H1 (cell line): ENCODE results near the gene FUT6. TPM values are rescaled to one million over a fixed set of nuclear protein-coding genes. Genes with fewer than 3 reads are reported as not detected.

Experiments
- CTCF ChIA-PET: fragments of 300-600 bp; sonication (Branson Sonifier 250); formaldehyde crosslinking; loops from one replicate; lab custom pipeline; 2021; ENCODE audit not compliant: partially characterized antibody; lab: Charles Lee
- POLR2A ChIA-PET: fragments of 300-600 bp; sonication (Branson Sonifier 250); formaldehyde crosslinking; loops from one replicate; lab custom pipeline; 2021; ENCODE audit warnings: inconsistent platforms; ENCODE audit not compliant: partially characterized antibody; lab: Charles Lee
- DNase-seq, 2 experiments: peaks; one replicate each; pipeline versions ENCODE4 v3.0.0 to v3.0.0-alpha.2; 2010 to 2022; ENCODE audit warnings: low spot score in 2 of 2, low read depth in 1 of 2, mixed read lengths in 1 of 2
- FAIRE-seq: peaks from 2 replicates; lab custom pipeline; 2011; peaks lifted over from hg19 to GRCh38; lab: Jason Lieb, UNC
- H2AFZ ChIP-seq: 2 replicates; pipeline ENCODE4 v1.8.1; 2012; ENCODE audit warnings: low read length, inconsistent platforms
- H2AK5ac ChIP-seq: 2 replicates; pipeline ENCODE4 v1.6.1; 2013; ENCODE audit warnings: low read depth, low read length
- H2BK120ac ChIP-seq: replicated peaks from 2 replicates; pipeline ENCODE3; 2013; ENCODE audit warnings: low read depth, low read length, inconsistent platforms
- H2BK12ac ChIP-seq: 2 replicates; pipeline ENCODE4 v1.6.1; 2013; ENCODE audit warnings: low read depth, low read length
- H2BK15ac ChIP-seq: 2 replicates; pipeline ENCODE4 v1.6.1; 2013; ENCODE audit warnings: low read length
- H2BK20ac ChIP-seq: 2 replicates; pipeline ENCODE4 v1.6.1; 2013; ENCODE audit warnings: low read length
- H2BK5ac ChIP-seq: 2 replicates; pipeline ENCODE4 v1.6.1; 2013; ENCODE audit warnings: low read depth, low read length
- H3K14ac ChIP-seq: 2 replicates; pipeline ENCODE4 v1.6.1; 2013; ENCODE audit warnings: inconsistent platforms; ENCODE audit not compliant: insufficient read length
- H3K18ac ChIP-seq: 2 replicates; pipeline ENCODE4 v1.6.1; 2013; ENCODE audit warnings: low read length; ENCODE audit errors: extremely low read depth
- H3K23ac ChIP-seq: 2 replicates; pipeline ENCODE4 v1.6.1; 2013; ENCODE audit warnings: inconsistent platforms; ENCODE audit not compliant: insufficient read length
- H3K23me2 ChIP-seq: 2 replicates; pipeline ENCODE4 v1.6.1; 2013; ENCODE audit warnings: low read depth, low read length
- H3K27ac ChIP-seq: 2 replicates; pipeline ENCODE4 v1.6.1; 2011; ENCODE audit warnings: low read depth, low read length, inconsistent platforms
- H3K27me3 ChIP-seq, 4 experiments: replicated peaks in 1 of 4; 1 replicate in 1 of 4; 2 replicates in 3 of 4; pipeline versions ENCODE4 v1.6.1 to v1.8.1; 2011 to 2013; ENCODE audit warnings: low read length in 3 of 4, mild to moderate bottlenecking in 3 of 4, inconsistent platforms in 2 of 4, mixed read lengths in 2 of 4, moderate library complexity in 1 of 4; ENCODE audit not compliant: control insufficient read depth in 3 of 4, insufficient read depth in 3 of 4; ENCODE audit errors: extremely low read depth in 1 of 4
- H3K36me3 ChIP-seq, 4 experiments: 2 replicates each; pipeline versions ENCODE4 v1.6.1 to v1.8.1; 2011 to 2013; ENCODE audit warnings: mild to moderate bottlenecking in 4 of 4, low read length in 3 of 4, moderate library complexity in 2 of 4, control low read depth in 1 of 4, inconsistent platforms in 1 of 4; ENCODE audit not compliant: insufficient read depth in 4 of 4, control insufficient read depth in 2 of 4
- H3K4ac ChIP-seq: replicated peaks from 2 replicates; pipeline ENCODE3; 2013; ENCODE audit warnings: low read length, low read depth, mixed read lengths, inconsistent platforms; ENCODE audit not compliant: insufficient read length
- H3K4me1 ChIP-seq, 4 experiments: replicated peaks in 1 of 4; 1 replicate in 1 of 4; 2 replicates in 3 of 4; pipeline versions ENCODE4 v1.6.1 to v1.8.1; 2011 to 2013; ENCODE audit warnings: low read length in 3 of 4, inconsistent platforms in 2 of 4, mixed read lengths in 1 of 4; ENCODE audit not compliant: insufficient read depth in 4 of 4, control insufficient read depth in 3 of 4
- H3K4me2 ChIP-seq, 2 experiments: 2 replicates each; pipeline versions ENCODE4 v1.6.1 to v1.8.1; 2011 to 2013; ENCODE audit warnings: low read depth in 2 of 2, low read length in 2 of 2, control low read depth in 1 of 2, inconsistent platforms in 1 of 2, mild to moderate bottlenecking in 1 of 2; ENCODE audit not compliant: insufficient read depth in 1 of 2
- H3K4me3 ChIP-seq, 4 experiments: fragments of 200-600, 300-600 bp in 1 of 4; sonication (generic), shearing (Covaris generic), sonication (Bioruptor Twin) in 1 of 4; 2 replicates each; pipeline versions ENCODE4 v1.5.1 to v1.8.1; 2011 to 2016; ENCODE audit warnings: low read length in 4 of 4, low read depth in 3 of 4, control low read depth in 2 of 4, inconsistent platforms in 2 of 4, mild to moderate bottlenecking in 2 of 4, mixed read lengths in 1 of 4, moderate library complexity in 1 of 4; ENCODE audit not compliant: insufficient read depth in 2 of 4; ENCODE audit errors: extremely low read depth in 1 of 4
- H3K56ac ChIP-seq: replicated peaks from 2 replicates; pipeline ENCODE3; 2013; ENCODE audit warnings: low read depth, mild to moderate bottlenecking, mixed read lengths, low read length, inconsistent platforms; ENCODE audit not compliant: insufficient read length
- H3K79me1 ChIP-seq: 2 replicates; pipeline ENCODE4 v1.6.1; 2013; ENCODE audit warnings: low read depth, low read length, control low read depth
- H3K79me2 ChIP-seq, 2 experiments: 2 replicates each; pipeline versions ENCODE4 v1.6.1 to v1.8.1; 2012 to 2013; ENCODE audit warnings: low read length in 2 of 2, mild to moderate bottlenecking in 2 of 2, inconsistent platforms in 1 of 2; ENCODE audit not compliant: insufficient read depth in 2 of 2, control insufficient read depth in 1 of 2
- H3K9ac ChIP-seq, 4 experiments: replicated peaks in 1 of 4; 1 replicate in 1 of 4; 2 replicates in 3 of 4; pipeline versions ENCODE4 v1.6.1 to v1.8.1; 2011 to 2013; ENCODE audit warnings: low read depth in 3 of 4, low read length in 3 of 4, control low read depth in 2 of 4, mild to moderate bottlenecking in 2 of 4, moderate library complexity in 2 of 4, inconsistent platforms in 1 of 4; ENCODE audit errors: extremely low read depth in 1 of 4
- H3K9me3 ChIP-seq, 2 experiments: 2 replicates each; pipeline versions ENCODE4 v1.6.1 to v1.8.1; 2012 to 2013; ENCODE audit warnings: mild to moderate bottlenecking in 2 of 2, moderate library complexity in 2 of 2, control low read depth in 1 of 2, inconsistent platforms in 1 of 2, low read depth in 1 of 2, low read length in 1 of 2, mixed read lengths in 1 of 2; ENCODE audit not compliant: insufficient read depth in 2 of 2
- H4K20me1 ChIP-seq, 2 experiments: replicated peaks in 1 of 2; 2 replicates each; pipeline versions ENCODE3 to v1.8.1; 2011 to 2013; ENCODE audit warnings: inconsistent platforms in 2 of 2, low read length in 2 of 2, mild to moderate bottlenecking in 1 of 2; ENCODE audit not compliant: insufficient read depth in 2 of 2, control insufficient read depth in 1 of 2
- H4K5ac ChIP-seq: 2 replicates; pipeline ENCODE4 v1.6.1; 2013; ENCODE audit warnings: low read length, low read depth, mixed read lengths, inconsistent platforms; ENCODE audit not compliant: insufficient read length
- H4K8ac ChIP-seq: 2 replicates; pipeline ENCODE4 v1.8.0; 2013; ENCODE audit warnings: mild to moderate bottlenecking, moderate library complexity, low read length, inconsistent platforms; ENCODE audit not compliant: insufficient read depth; ENCODE audit errors: extremely low read depth
- H4K91ac ChIP-seq: replicated peaks from 2 replicates; pipeline ENCODE3; 2013; ENCODE audit warnings: low read length, mixed read lengths, inconsistent platforms; ENCODE audit not compliant: insufficient read length
- BCL11A ChIP-seq, 2 experiments: IDR thresholded peaks; one replicate each; pipeline ENCODE4 v1.6.1; 2011; ENCODE audit warnings: low read depth in 2 of 2, low read length in 2 of 2, mild to moderate bottlenecking in 2 of 2
- BRCA1 ChIP-seq: IDR thresholded peaks from 2 replicates; pipeline ENCODE4 v1.6.1; 2012; ENCODE audit warnings: low read depth, low read length, improper control_type of control experiment
- CBX5 ChIP-seq: fragments of 300-800, 300-1000 bp; sonication (generic); IDR thresholded peaks from 2 replicates; pipeline ENCODE4 v1.7.1; 2016; ENCODE audit warnings: antibody characterized with exemption, low read length, low read depth
- EP300 ChIP-seq, 2 experiments: IDR thresholded peaks; 1 replicate in 1 of 2; 2 replicates in 1 of 2; pipeline ENCODE4 v1.6.1; 2011 to 2012; ENCODE audit warnings: low read depth in 2 of 2, low read length in 2 of 2, mild to moderate bottlenecking in 2 of 2, borderline replicate concordance in 1 of 2, inconsistent platforms in 1 of 2, moderate library complexity in 1 of 2
- JUND ChIP-seq: IDR thresholded peaks from 2 replicates; pipeline ENCODE4 v1.6.1; 2011; ENCODE audit warnings: mild to moderate bottlenecking, improper control_type of control experiment, low read length
- NRF1 ChIP-seq: IDR thresholded peaks from 2 replicates; pipeline ENCODE4 v1.6.1; 2011; ENCODE audit warnings: mild to moderate bottlenecking, low read depth, low read length, improper control_type of control experiment
- RFX5 ChIP-seq: IDR thresholded peaks from 2 replicates; pipeline ENCODE4 v1.6.1; 2011; ENCODE audit warnings: low read depth, low read length, improper control_type of control experiment, borderline replicate concordance
- SIX5 ChIP-seq: IDR thresholded peaks from 2 replicates; pipeline ENCODE4 v1.6.1; 2011; ENCODE audit warnings: mild to moderate bottlenecking, low read depth, low read length
- SP4 ChIP-seq: IDR thresholded peaks from 2 replicates; pipeline ENCODE4 v1.6.1; 2012; ENCODE audit warnings: low read length, inconsistent platforms
- USF2 ChIP-seq: IDR thresholded peaks from 2 replicates; pipeline ENCODE4 v1.6.1; 2011; ENCODE audit warnings: low read length, improper control_type of control experiment
- WGBS, 2 experiments: shearing (Covaris generic) in 1 of 2; methylation state at CpG; one replicate each; pipeline versions ENCODE4 v1.1.6 to v1.1.7; 2013 to 2015; ENCODE audit warnings: low lambda C conversion rate in 2 of 2, mixed read lengths in 2 of 2, inconsistent platforms in 1 of 2, low coverage in 1 of 2, missing lambda C conversion rate in 1 of 2; ENCODE audit not compliant: insufficient replicate concordance in 2 of 2, insufficient coverage in 1 of 2, insufficient read length in 1 of 2; ENCODE audit errors: extremely low coverage in 1 of 2, missing lambda C conversion rate in 1 of 2; 5-methylcytosine and 5-hydroxymethylcytosine counted together
- polyA plus RNA-seq, 7 experiments: library from polyadenylated mRNA; depleted of rRNA in 3 of 7; stranded (reverse) in 5 of 7; unstranded in 2 of 7; fragments of >200 nt in 5 of 7; fragments of 200-250 nt in 2 of 7; gene quantifications; 1 replicate in 5 of 7; 2 replicates in 1 of 7; 4 replicates in 1 of 7; pipeline versions ENCODE4 v1.2.1 to v1.2.3, GENCODE V29; 2011 to 2013; ENCODE audit warnings: missing spikeins in 2 of 7, mixed read lengths in 2 of 7
- total RNA-seq: library from RNA; stranded (reverse); fragmentation: NEBNext Ultra II Directional; extraction: Animal tissue kit (Norgen Biotek cat#: 25700); gene quantifications from 2 replicates; pipeline ENCODE4 v1.2.1, GENCODE V29; 2021

FUT6 gene
- total and polyA plus RNA-seq, 2 of the 8 experiments (the other 6 are each of a cell fraction or from before 2014, with no cell fraction given): not detected

- H3K23ac ChIP-seq: no peak overlapping the region
- H4K91ac ChIP-seq: no peak overlapping the region
- H2BK120ac ChIP-seq: no peak overlapping the region
- H2BK12ac ChIP-seq: 0 out of 2 replicates have a peak overlapping the region, but pooled peaks have one; percentile 55
- no peak overlapping the region for H3K9ac ChIP-seq
- peak in 1 of 2 experiments; percentile 74 for DNase-seq
- H3K14ac ChIP-seq: no peak overlapping the region
- FAIRE-seq: no peak
- H3K27me3 ChIP-seq: no peaks in the 10 kb centered on the region; a peak in 1 of 7 replicates
- H3K23me2 ChIP-seq: peaks cover 12% of the 10 kb centered on the region; the same call in 1 of the 2 replicates
- H2AK5ac ChIP-seq: no peak overlapping the region
- no peak overlapping the region for H2BK5ac ChIP-seq
- H2BK20ac ChIP-seq: no peak overlapping the region
- no peak overlapping the region for H3K27ac ChIP-seq
- H3K4me1 ChIP-seq: peaks cover 0 to 8% (median 6%) of the 10 kb centered on the region in 4 experiments; a peak in 6 of 7 replicates
- peaks cover 0 to 2% of the 10 kb centered on the region in 2 experiments for H4K20me1 ChIP-seq
- ChIA-PET POLR2A (interaction anchor here (1.2 to 5.9 kb wide), 10 partner anchors 16 to 135 kb away, joined by 4 to 43 read pairs (median 9); partner anchors contain the start of genes DUS3L, NDUFA11, NRTN and VMAC), CTCF (interaction anchor here (0.8 to 7.8 kb wide), 8 partner anchors 12 to 195 kb away, joined by 3 to 58 read pairs (median 6); partner anchors contain the start of genes NDUFA11, NRTN and VMAC)
- H3K56ac ChIP-seq: no peak overlapping the region
- H4K8ac ChIP-seq: no peak overlapping the region
- H4K5ac ChIP-seq: no peak overlapping the region
- WGBS, 2 experiments: 48% methylated on average over 24 of the region's 24 CpGs; no CpG with 5 or more reads in 1 of the 2 experiments
- H3K4me2 ChIP-seq: peak overlapping the region; percentile 67 to 99; a peak in 3 of 4 replicates
- H3K4me3 ChIP-seq: peak overlapping the region in 2 of 4 experiments; percentile 72 to 74; a peak in 2 of 8 replicates
- peak overlapping the region; percentile 97; the same call in 1 of the 2 replicates for H2BK15ac ChIP-seq
- no peak overlapping the region for H2AFZ ChIP-seq
- H3K36me3 ChIP-seq: no peaks in the 10 kb centered on the region
- no peak overlapping the region for H3K4ac ChIP-seq
- H3K79me2 ChIP-seq: no peaks in the 10 kb centered on the region
- no peak overlapping the region for H3K18ac ChIP-seq
- H3K79me1 ChIP-seq: no peaks in the 10 kb centered on the region
- H3K9me3 ChIP-seq: no peaks in the 10 kb centered on the region
- no peak for TF ChIP-seq USF2
- TF ChIP-seq NRF1: no peak
- TF ChIP-seq BRCA1: no peak
- TF ChIP-seq RFX5: no peak
- TF ChIP-seq JUND: no peak
- TF ChIP-seq BCL11A (IDR thresholded peaks at IDR 0.05; ENCODE audit: low read depth in 2 of 2, low read length in 2 of 2): no peak
- no peak for TF ChIP-seq EP300 (IDR thresholded peaks at IDR 0.05; ENCODE audit: borderline replicate concordance in 1 of 2, low read depth in 2 of 2, low read length in 2 of 2)
- TF ChIP-seq SIX5: no peak
- TF ChIP-seq CBX5: no peak
- no peak for TF ChIP-seq SP4
These were observed 12.8 kb downstream of the FUT6 start for GRCh38 chr19:5826531-5827341.
